Uterus (tissue), 2 donors: Measurements from ENCODE around the gene ZHX3.

ENCODE experiments used
- CTCF ChIP-seq, 4 experiments: fragments of 200-600 bp in 2 of 4; fragments of 450-650 bp in 2 of 4; sonication (generic) in 2 of 4; IDR thresholded peaks; one replicate each; pipeline ENCODE4 v1.5.1; 2016 to 2019; ENCODE audit warnings: antibody characterized with exemption in 4 of 4, mild to moderate bottlenecking in 2 of 4, moderate library complexity in 1 of 4
- POLR2A ChIP-seq, 2 donors: fragments of 450-650 bp; IDR thresholded peaks; one replicate each; pipeline ENCODE4 v1.6.1; 2016; ENCODE audit warnings: antibody characterized with exemption in 2 of 2, mild to moderate bottlenecking in 1 of 2, moderate library complexity in 1 of 2

GRCh38 chr20:41167118-41167470 is 150.4 kb downstream of the ZHX3 start:
- TF ChIP-seq CTCF (IDR thresholded peaks at IDR 0.05), result no peak
- TF ChIP-seq POLR2A (IDR thresholded peaks at IDR 0.05), result no peak
